ENCODE measurements around the gene IKZF3. TPM values are rescaled to one million over a fixed set of nuclear protein-coding genes. Genes with fewer than 3 reads are reported as not detected.

Gene IKZF3
- polyA plus RNA-seq, 1 donor from 2014 or later, result not detected

GRCh38 chr17:39752241-39752881, 111.8 kb downstream of the IKZF3 start:
- no peak overlapping the region for H3K4me2 ChIP-seq (ENCODE audit: low read length)
- H3K36me3 ChIP-seq (ENCODE audit: insufficient read depth, low read length), result no peaks in the 10 kb centered on the region
- TF ChIP-seq TAF1 (IDR thresholded peaks at IDR 0.05; ENCODE audit: low read depth) (no peak), EP300 (conservative IDR thresholded peaks at IDR 0.05; ENCODE audit: poor library complexity, severe bottlenecking) (no peak), CTCF (IDR thresholded peaks at IDR 0.05; ENCODE audit: poor library complexity, severe bottlenecking) (no peak), MXI1 (conservative IDR thresholded peaks at IDR 0.05; ENCODE audit: poor library complexity, severe bottlenecking) (no peak), REST (IDR thresholded peaks at IDR 0.05; ENCODE audit: borderline replicate concordance) (no peak), RAD21 (conservative IDR thresholded peaks at IDR 0.05) (no peak), SMC3 (conservative IDR thresholded peaks at IDR 0.05; ENCODE audit: poor library complexity) (no peak)

GRCh38 chr17:39751637-39752036, 112.5 kb downstream of the IKZF3 start:
- Histone ChIP-seq H3K4me2 (ENCODE audit: low read length) (no peak overlapping the region), H3K9me2 (ENCODE audit: insufficient read depth, low read length) (no peaks in the 10 kb centered on the region), H2AFZ (ENCODE audit: low read depth, low read length) (no peak overlapping the region)

More at GRCh38 chr17:39752241-39752881, 111.8 kb downstream of the IKZF3 start:
- Histone ChIP-seq H4K20me1 (ENCODE audit: insufficient read depth) (no peaks in the 10 kb centered on the region), H3K4me3 (ENCODE audit: low read length) (no peak overlapping the region), H3K27me3 (ENCODE audit: insufficient read depth, low read depth, low read length) (no peaks in the 10 kb centered on the region), H3K79me2 (replicated peaks; ENCODE audit: insufficient read depth, low read length) (no peaks in the 10 kb centered on the region), H2AFZ (ENCODE audit: low read depth, low read length) (no peak overlapping the region), H3K9me3 (ENCODE audit: low read length) (no peaks in the 10 kb centered on the region), H3K27ac (ENCODE audit: low read length) (no peak overlapping the region), H3K9ac (ENCODE audit: low read length) (no peak overlapping the region), H3K9me2 (ENCODE audit: insufficient read depth, low read length) (no peaks in the 10 kb centered on the region), H3F3A (ENCODE audit: insufficient read depth, low read length, poor library complexity, severe bottlenecking) (no peaks in the 10 kb centered on the region)

More at GRCh38 chr17:39751637-39752036, 112.5 kb downstream of the IKZF3 start:
- Histone ChIP-seq H3K9ac (ENCODE audit: low read length) (no peak overlapping the region), H3K9me3 (ENCODE audit: low read length) (no peaks in the 10 kb centered on the region), H3K27me3 (ENCODE audit: insufficient read depth, low read depth, low read length) (no peaks in the 10 kb centered on the region), H3F3A (ENCODE audit: insufficient read depth, low read length, poor library complexity, severe bottlenecking) (no peaks in the 10 kb centered on the region), H3K4me3 (ENCODE audit: low read length) (no peak overlapping the region), H3K36me3 (ENCODE audit: insufficient read depth, low read length) (no peaks in the 10 kb centered on the region), H4K20me1 (ENCODE audit: insufficient read depth) (no peaks in the 10 kb centered on the region), H3K79me2 (replicated peaks; ENCODE audit: insufficient read depth, low read length) (no peaks in the 10 kb centered on the region), H3K27ac (ENCODE audit: low read length) (no peak overlapping the region)
- no peak for TF ChIP-seq CTCF (IDR thresholded peaks at IDR 0.05; ENCODE audit: poor library complexity, severe bottlenecking)
- no peak for TF ChIP-seq EP300 (conservative IDR thresholded peaks at IDR 0.05; ENCODE audit: poor library complexity, severe bottlenecking)
- TF ChIP-seq MXI1 (conservative IDR thresholded peaks at IDR 0.05; ENCODE audit: poor library complexity, severe bottlenecking), result no peak
- TF ChIP-seq SMC3 (conservative IDR thresholded peaks at IDR 0.05; ENCODE audit: poor library complexity), result no peak
- no peak for TF ChIP-seq TAF1 (IDR thresholded peaks at IDR 0.05; ENCODE audit: low read depth)
- TF ChIP-seq REST (IDR thresholded peaks at IDR 0.05; ENCODE audit: borderline replicate concordance), result no peak
- no peak for TF ChIP-seq RAD21 (conservative IDR thresholded peaks at IDR 0.05)
- no peak for TF ChIP-seq POLR2AphosphoS5 (IDR thresholded peaks at IDR 0.05)
- no peak for TF ChIP-seq EZH2 (IDR thresholded peaks at IDR 0.05; ENCODE audit: borderline replicate concordance, insufficient read depth, low read length, poor library complexity, severe bottlenecking)

Measured in neural cell (in vitro differentiated cells).